Neural cell (in vitro differentiated cells): ENCODE data around the gene POLA2.
"Not testable (repeated sequence)": the region's sequence is repeated elsewhere in the genome, so short reads cannot be mapped to it uniquely, and the experiment has no call there.

Source experiments
- EP300 ChIP-seq: fragments of 450-650 bp; conservative IDR thresholded peaks from 2 replicates; pipeline ENCODE4 v1.6.1; 2014; ENCODE audit warnings: antibody characterized with exemption, mild to moderate bottlenecking, moderate library complexity; ENCODE audit not compliant: poor library complexity, severe bottlenecking
- EZH2 ChIP-seq: fragments of 200-600, 300-800 bp; shearing (Covaris generic), sonication (generic); IDR thresholded peaks from 2 replicates; pipeline ENCODE4 v1.6.1; 2014; ENCODE audit warnings: antibody characterized with exemption, low read length, borderline replicate concordance, mild to moderate bottlenecking; ENCODE audit not compliant: insufficient read depth, poor library complexity, severe bottlenecking
- MXI1 ChIP-seq: fragments of 450-650 bp; conservative IDR thresholded peaks from 2 replicates; pipeline ENCODE4 v1.6.1; 2014; ENCODE audit warnings: antibody characterized with exemption, mild to moderate bottlenecking; ENCODE audit not compliant: poor library complexity, severe bottlenecking
- POLR2AphosphoS5 ChIP-seq: IDR thresholded peaks from 2 replicates; pipeline ENCODE4 v1.6.1; 2012
- RAD21 ChIP-seq: fragments of 450-650 bp; conservative IDR thresholded peaks from 2 replicates; pipeline ENCODE4 v1.6.1; 2014; ENCODE audit warnings: antibody characterized with exemption, mild to moderate bottlenecking, moderate library complexity
- SMC3 ChIP-seq: fragments of 450-650 bp; conservative IDR thresholded peaks from 2 replicates; pipeline ENCODE4 v1.6.1; 2014; ENCODE audit warnings: antibody characterized with exemption, mild to moderate bottlenecking, moderate library complexity; ENCODE audit not compliant: poor library complexity
- TAF1 ChIP-seq: IDR thresholded peaks from 2 replicates; pipeline ENCODE4 v1.6.1; 2012; ENCODE audit warnings: low read depth
- TF ChIP-seq, protein P1 (sequence below): fragments of 450-650 bp; IDR thresholded peaks from 2 replicates; pipeline ENCODE4 v1.5.1; 2014; ENCODE audit warnings: antibody characterized with exemption, mild to moderate bottlenecking, moderate library complexity; ENCODE audit not compliant: poor library complexity, severe bottlenecking
- TF ChIP-seq, protein P2 (sequence below): IDR thresholded peaks from 2 replicates; pipeline ENCODE4 v1.6.1; 2012; ENCODE audit warnings: borderline replicate concordance

- TF ChIP-seq TAF1, POLR2AphosphoS5, EP300, MXI1, EZH2, RAD21, SMC3: not testable (repeated sequence)
- TF ChIP-seq, protein P1, sequence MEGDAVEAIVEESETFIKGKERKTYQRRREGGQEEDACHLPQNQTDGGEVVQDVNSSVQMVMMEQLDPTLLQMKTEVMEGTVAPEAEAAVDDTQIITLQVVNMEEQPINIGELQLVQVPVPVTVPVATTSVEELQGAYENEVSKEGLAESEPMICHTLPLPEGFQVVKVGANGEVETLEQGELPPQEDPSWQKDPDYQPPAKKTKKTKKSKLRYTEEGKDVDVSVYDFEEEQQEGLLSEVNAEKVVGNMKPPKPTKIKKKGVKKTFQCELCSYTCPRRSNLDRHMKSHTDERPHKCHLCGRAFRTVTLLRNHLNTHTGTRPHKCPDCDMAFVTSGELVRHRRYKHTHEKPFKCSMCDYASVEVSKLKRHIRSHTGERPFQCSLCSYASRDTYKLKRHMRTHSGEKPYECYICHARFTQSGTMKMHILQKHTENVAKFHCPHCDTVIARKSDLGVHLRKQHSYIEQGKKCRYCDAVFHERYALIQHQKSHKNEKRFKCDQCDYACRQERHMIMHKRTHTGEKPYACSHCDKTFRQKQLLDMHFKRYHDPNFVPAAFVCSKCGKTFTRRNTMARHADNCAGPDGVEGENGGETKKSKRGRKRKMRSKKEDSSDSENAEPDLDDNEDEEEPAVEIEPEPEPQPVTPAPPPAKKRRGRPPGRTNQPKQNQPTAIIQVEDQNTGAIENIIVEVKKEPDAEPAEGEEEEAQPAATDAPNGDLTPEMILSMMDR: not testable (repeated sequence)
- TF ChIP-seq, protein P2, sequence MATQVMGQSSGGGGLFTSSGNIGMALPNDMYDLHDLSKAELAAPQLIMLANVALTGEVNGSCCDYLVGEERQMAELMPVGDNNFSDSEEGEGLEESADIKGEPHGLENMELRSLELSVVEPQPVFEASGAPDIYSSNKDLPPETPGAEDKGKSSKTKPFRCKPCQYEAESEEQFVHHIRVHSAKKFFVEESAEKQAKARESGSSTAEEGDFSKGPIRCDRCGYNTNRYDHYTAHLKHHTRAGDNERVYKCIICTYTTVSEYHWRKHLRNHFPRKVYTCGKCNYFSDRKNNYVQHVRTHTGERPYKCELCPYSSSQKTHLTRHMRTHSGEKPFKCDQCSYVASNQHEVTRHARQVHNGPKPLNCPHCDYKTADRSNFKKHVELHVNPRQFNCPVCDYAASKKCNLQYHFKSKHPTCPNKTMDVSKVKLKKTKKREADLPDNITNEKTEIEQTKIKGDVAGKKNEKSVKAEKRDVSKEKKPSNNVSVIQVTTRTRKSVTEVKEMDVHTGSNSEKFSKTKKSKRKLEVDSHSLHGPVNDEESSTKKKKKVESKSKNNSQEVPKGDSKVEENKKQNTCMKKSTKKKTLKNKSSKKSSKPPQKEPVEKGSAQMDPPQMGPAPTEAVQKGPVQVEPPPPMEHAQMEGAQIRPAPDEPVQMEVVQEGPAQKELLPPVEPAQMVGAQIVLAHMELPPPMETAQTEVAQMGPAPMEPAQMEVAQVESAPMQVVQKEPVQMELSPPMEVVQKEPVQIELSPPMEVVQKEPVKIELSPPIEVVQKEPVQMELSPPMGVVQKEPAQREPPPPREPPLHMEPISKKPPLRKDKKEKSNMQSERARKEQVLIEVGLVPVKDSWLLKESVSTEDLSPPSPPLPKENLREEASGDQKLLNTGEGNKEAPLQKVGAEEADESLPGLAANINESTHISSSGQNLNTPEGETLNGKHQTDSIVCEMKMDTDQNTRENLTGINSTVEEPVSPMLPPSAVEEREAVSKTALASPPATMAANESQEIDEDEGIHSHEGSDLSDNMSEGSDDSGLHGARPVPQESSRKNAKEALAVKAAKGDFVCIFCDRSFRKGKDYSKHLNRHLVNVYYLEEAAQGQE: not testable (repeated sequence)
These were observed 13.5 kb upstream of the POLA2 start for GRCh38 chr11:65248184-65248710.
